Tongue (tissue), 2 donors: ENCODE measurements around the gene LRRC28. TPM values are rescaled to one million over a fixed set of nuclear protein-coding genes. Genes with fewer than 3 reads are reported as not detected.
A peak's percentile ranks its signal among the peaks of the same experiment; 100 is the strongest.
"Not testable (repeated sequence)": the region's sequence is repeated elsewhere in the genome, so short reads cannot be mapped to it uniquely, and the experiment has no call there.

Experiments used
- DNase-seq: peaks from one replicate; pipeline ENCODE4 v3.0.0-alpha.2; 2015
- total RNA-seq: library from RNA; depleted of rRNA; stranded (reverse); fragments of >200 nt; gene quantifications from one replicate; pipeline ENCODE4 v1.2.3, GENCODE V29; 2014

Gene LRRC28
- total RNA-seq, 1 donor from 2014 or later = 50.9 TPM

GRCh38 chr15:99399061-99399460, 147.8 kb downstream of the LRRC28 start:
- no peak for DNase-seq

- DNase-seq = no peak
Observed at GRCh38 chr15:99399618-99400017, 148.3 kb downstream of the LRRC28 start.

GRCh38 chr15:99401216-99401615, 149.9 kb downstream of the LRRC28 start:
- DNase-seq = not testable (repeated sequence)

- peak; percentile 84 for DNase-seq
Observed at GRCh38 chr15:99402014-99402729, 150.9 kb downstream of the LRRC28 start.

- DNase-seq = no peak
Observed at GRCh38 chr15:99403597-99403996, 152.3 kb downstream of the LRRC28 start.

GRCh38 chr15:99404454-99404853, 153.2 kb downstream of the LRRC28 start:
- DNase-seq = no peak

GRCh38 chr15:99406120-99406519, 154.8 kb downstream of the LRRC28 start:
- no peak for DNase-seq

- DNase-seq = no peak
Observed at GRCh38 chr15:99406716-99407487, 155.6 kb downstream of the LRRC28 start.

- DNase-seq = no peak
Observed at GRCh38 chr15:99407716-99408115, 156.4 kb downstream of the LRRC28 start.

GRCh38 chr15:99408236-99409096, 157.2 kb downstream of the LRRC28 start:
- DNase-seq = peak; percentile 64

GRCh38 chr15:99409097-99409473, 157.8 kb downstream of the LRRC28 start:
- DNase-seq = peak; percentile 70

- no peak for DNase-seq
Observed at GRCh38 chr15:99409560-99409959, 158.3 kb downstream of the LRRC28 start.

- DNase-seq = no peak
Observed at GRCh38 chr15:99410477-99410876, 159.2 kb downstream of the LRRC28 start.

- no peak for DNase-seq
Observed at GRCh38 chr15:99411234-99411633, 160.0 kb downstream of the LRRC28 start.

GRCh38 chr15:99412082-99412481, 160.8 kb downstream of the LRRC28 start:
- no peak for DNase-seq

- DNase-seq = no peak
Observed at GRCh38 chr15:99412626-99413025, 161.3 kb downstream of the LRRC28 start.

GRCh38 chr15:99413955-99414754, 162.9 kb downstream of the LRRC28 start:
- DNase-seq = no peak

- DNase-seq = no peak
Observed at GRCh38 chr15:99414755-99415731, 163.8 kb downstream of the LRRC28 start.

- DNase-seq = peak; percentile 40
Observed at GRCh38 chr15:99416191-99417188, 165.2 kb downstream of the LRRC28 start.
